Measurements from ENCODE around the gene RMDN2. TPM values are rescaled to one million over a fixed set of nuclear protein-coding genes. Genes with fewer than 3 reads are reported as not detected.

The RMDN2 gene
- total RNA-seq, 1 donor from 2014 or later, result 1.3 TPM

- DNase-seq (ENCODE audit: low read depth in 2 of 2), result no peak
Observed at GRCh38 chr2:38038682-38039081, 113.6 kb downstream of the RMDN2 start.

- DNase-seq (ENCODE audit: low read depth in 2 of 2), result no peak
Observed at GRCh38 chr2:38039121-38039910, 114.2 kb downstream of the RMDN2 start.

GRCh38 chr2:38045811-38046210 lies 120.7 kb downstream of the RMDN2 start:
- DNase-seq (ENCODE audit: low read depth in 2 of 2), result no peak

- no peak for DNase-seq (ENCODE audit: low read depth in 2 of 2)
Observed at GRCh38 chr2:38056216-38056615, 131.1 kb downstream of the RMDN2 start.

- no peak for DNase-seq (ENCODE audit: low read depth in 2 of 2)
Observed at GRCh38 chr2:38057651-38058410, 132.7 kb downstream of the RMDN2 start.

- DNase-seq (ENCODE audit: low read depth in 2 of 2), result no peak
Observed at GRCh38 chr2:38060236-38061018, 135.3 kb downstream of the RMDN2 start.

GRCh38 chr2:38064801-38065501 lies 139.9 kb downstream of the RMDN2 start:
- DNase-seq (ENCODE audit: low read depth in 2 of 2), result no peak

- DNase-seq (ENCODE audit: low read depth in 2 of 2), result no peak
Observed at GRCh38 chr2:38065502-38066135, 140.5 kb downstream of the RMDN2 start.

- DNase-seq (ENCODE audit: low read depth in 2 of 2), result no peak
Observed at GRCh38 chr2:38066421-38067115, 141.5 kb downstream of the RMDN2 start.

Other genes starting within 250 kb of the RMDN2 start
- 0.13 and 1.0 TPM in 2 replicates for gene CYP1B1, start 150.9 kb downstream of the RMDN2 start, total RNA-seq

Data from dermis microvascular lymphatic vessel endothelial cell (primary cell).